GM18499 (cell line): ENCODE data around the gene STIM1.

Source experiments
- ATAC-seq: cut with Tn5 transposase; IDR thresholded peaks from one replicate; pipeline ENCODE4 v1.9.1; 2021; ENCODE audit warnings: moderate number of reproducible peaks; ENCODE audit not compliant: insufficient read depth, unreplicated experiment

The STIM1 gene

DNA sequence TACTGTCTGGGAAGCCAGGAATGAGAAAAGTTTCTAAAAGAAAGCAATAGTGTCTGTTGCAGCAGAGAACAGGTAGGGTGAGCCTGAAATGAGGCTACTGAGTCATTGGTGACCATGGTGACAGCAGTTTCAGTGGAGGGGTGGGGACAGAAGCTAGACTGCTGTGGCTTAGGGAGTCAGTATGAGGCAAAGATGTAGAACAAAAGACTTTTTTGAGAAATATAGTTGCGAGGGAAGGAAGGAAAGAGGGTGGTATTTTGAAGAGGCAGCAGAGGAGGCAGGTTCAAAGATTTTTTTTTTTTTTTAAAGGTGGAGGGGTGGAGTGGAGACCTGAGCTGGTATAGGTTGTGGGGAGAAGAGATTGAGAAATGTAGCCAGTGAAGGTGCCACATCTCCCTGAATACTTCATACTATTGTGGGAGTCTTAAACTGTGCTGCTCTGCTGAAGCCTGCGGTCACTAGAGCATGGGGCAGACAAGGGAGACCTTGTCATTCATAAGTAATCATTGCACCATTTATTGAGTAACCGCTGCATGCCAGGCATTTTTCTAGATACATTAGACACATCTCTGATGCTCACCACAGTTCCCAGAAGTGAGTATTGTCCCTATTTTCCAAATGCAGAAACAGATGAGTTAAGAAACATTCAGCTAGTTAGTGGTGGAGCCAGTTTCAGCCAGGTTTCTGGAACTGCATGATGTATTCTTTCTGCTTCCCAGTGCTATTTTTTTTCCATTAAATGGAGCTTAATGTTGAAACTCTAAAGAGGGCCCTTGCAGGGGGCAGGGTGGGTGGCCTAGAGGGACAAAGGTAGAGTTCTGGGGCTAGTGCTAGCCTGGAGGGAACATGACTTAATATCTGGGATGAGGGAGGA, 49.9 kb downstream of the STIM1 start:
- no peak for ATAC-seq

DNA sequence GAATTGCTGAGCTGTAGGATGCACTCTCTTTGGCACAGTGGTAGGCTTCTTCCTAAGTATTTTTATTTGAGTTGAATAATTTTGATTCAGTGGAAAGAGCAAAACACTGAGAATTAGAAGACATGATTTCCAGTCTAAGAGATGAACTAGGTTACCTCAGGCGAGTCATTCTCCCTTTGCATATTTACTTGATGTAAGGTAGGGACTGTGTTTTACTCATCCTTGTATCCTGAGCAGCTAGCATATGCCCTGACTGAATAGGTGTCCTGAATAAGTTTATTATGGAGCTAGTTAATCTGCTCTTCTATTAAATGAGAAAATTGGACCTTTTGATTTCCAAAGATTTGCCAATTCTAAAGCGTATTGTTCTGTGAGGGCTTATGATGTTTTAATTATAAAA, 50.7 kb downstream of the STIM1 start:
- no peak for ATAC-seq

DNA sequence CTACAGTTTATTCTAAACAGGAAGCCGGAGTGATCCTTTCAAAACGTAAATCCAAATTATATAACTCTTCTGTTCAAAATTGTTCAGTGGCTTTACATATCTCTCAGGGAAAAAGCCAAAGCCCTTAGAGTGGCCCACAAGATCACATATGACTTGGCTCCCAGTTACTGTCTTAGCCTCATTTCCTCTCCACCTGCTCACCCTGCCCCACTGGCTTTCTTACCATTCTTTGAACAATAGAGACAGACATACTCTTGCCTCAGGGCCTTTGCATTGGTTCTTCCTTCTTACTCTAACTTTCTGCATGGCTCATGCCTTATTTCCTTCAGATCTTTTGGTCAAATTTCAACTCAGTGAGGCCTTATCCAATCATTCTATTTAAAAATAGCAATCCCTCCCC, 52.1 kb downstream of the STIM1 start:
- ATAC-seq: no peak

DNA sequence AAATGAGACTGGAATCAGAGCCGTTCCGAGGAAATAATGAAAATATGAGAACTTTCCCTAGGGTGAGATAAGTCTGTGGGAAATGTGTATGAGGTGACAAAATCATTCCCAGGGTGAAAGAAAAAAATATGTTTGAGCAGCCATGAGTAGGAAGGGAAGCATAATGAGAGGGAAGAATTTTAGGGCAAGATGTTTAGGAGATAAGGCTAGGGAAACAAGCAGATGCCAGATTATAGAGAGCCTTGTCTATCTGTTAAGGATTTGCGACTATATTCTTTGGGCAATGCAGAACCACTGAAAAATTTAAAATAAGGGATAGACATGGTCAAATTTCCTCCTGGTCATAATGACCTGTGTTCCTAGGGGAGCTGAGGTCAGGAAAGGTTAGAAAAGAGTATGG, 54.4 kb downstream of the STIM1 start:
- ATAC-seq: no peak

DNA sequence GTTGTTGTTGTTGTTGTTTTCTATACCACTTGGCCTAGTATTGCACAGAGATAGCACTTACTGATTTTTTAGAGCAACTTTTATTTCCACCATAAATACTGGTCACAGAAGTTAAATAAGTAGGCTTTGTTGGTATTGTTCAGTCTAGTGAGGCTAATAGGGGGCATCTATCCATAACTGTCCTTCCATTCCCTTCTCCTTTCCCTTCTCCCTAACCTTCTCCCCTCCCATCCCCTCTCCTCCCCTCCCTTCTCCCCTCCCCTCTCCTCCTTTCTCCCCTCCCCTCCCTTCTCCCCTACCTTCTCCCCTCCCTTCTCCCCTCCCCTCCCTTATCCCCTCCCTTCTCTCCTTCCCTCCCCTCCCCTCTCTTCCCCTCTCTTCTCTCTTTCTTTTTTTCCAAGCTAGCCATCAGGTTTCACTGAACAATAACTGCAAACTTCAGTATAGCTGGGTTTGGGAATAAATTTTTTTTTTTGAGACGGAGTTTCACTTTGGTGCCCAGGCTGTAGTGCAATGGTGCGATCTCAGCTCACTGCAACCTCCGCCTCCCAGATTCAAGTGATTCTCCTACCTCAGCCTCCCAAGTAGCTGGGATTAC, 56.5 kb downstream of the STIM1 start:
- ATAC-seq: no peak

DNA sequence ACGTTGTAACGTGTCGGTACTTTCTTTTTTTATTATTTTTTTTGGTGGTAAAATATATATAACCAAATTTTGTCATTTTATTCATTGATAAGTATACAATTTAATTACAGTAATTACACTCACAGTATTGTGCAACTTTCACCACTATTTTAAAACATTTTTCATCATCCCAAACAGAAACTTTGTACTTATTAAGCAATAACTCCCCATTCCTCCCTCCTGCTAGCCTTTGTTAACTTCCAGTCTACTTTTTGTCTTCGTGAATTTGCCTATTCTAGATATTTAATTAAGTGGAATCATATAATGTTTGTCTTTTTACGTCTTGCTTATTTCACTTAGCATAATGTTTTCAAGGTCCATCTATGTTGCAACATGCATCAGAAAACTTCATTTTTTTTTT, 58.5 kb downstream of the STIM1 start:
- no peak for ATAC-seq

DNA sequence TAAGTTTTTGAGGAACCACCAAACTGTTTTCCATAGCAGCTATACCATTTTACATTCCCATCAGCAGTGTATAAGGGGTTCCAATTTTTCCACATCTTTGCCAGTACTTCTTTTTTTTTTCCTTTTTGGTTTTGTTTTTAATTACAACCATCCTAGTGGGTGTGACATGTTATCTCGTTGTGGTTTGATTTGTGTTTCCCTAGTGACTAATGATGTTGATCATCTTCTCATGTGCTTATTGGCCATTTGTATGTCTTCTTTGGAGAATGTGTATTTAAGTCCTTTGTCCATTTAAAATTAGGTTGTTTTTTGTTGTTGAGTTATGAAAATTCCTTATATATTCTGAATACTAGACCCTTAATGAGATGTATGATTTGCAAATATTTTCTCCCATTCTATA, 59.3 kb downstream of the STIM1 start:
- no peak for ATAC-seq

DNA sequence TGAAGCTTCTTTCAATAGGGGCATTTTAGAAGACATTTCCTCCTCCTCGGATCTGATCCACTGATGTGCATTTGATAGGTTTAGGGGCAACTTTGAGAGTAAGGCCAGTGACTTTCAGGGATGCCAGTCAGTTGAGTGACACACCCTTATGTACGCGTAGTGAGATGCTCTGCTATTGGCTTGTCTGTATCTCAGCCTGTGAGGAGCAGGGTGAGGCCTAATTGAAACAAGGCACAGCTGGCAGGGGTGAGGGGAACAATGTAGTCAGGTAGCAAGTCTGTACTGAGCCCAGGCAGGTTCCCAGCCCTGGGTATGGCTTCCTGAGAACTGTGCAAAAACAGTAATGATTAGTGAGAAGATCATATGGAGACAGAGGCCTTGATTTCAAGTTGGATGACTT, 61.5 kb downstream of the STIM1 start:
- no peak for ATAC-seq

DNA sequence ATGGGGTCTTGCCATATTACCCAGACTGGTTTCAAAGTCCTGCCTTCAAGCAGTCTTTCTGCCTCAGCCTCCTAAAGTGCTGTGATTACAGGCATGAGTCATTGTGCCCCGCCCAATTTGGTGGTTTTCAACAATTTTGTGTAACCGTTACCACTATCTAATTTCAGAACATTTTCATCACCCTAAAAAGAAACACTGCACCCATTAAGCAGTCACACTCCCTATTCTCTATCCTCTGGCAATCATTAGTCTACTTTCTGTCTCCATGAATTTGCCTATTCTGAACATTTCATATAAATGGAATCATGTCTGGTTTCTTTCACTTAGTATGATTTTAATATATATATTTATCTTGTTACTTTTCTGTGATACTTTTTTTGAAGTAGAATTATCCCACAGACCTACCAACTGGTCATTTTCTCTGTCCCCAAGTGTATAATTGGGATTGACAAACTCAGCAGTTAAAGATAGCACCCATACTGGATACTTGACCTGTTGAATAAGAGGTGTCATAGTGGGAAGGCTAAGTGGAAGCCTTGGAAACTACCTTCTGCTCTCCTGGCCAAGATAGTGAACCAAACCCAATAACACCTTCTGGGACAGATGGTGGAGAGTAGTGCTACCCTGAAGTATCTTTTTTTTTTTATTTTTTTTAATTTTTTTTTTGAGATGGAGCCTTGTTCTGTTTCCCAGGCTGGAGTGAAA, 64.8 kb downstream of the STIM1 start:
- peak; percentile 64 for ATAC-seq

DNA sequence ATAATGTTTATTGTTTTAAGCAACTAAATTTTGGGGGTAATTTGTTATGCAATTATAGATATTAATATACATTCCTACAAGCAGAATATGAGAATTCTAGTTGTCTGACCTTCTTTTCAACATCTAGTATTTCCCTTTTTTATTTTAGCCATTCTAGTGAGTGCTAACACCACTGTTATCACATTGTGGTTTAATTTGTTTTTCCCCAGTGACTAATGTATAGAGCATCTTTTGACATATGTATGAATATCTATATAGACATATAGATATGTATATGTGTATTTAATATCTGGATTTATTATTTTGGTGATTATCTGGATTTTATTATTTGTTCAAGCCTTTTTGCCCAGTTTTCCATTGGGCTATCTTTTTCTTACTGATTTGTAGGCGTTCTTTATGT, 66.6 kb downstream of the STIM1 start:
- ATAC-seq: no peak

DNA sequence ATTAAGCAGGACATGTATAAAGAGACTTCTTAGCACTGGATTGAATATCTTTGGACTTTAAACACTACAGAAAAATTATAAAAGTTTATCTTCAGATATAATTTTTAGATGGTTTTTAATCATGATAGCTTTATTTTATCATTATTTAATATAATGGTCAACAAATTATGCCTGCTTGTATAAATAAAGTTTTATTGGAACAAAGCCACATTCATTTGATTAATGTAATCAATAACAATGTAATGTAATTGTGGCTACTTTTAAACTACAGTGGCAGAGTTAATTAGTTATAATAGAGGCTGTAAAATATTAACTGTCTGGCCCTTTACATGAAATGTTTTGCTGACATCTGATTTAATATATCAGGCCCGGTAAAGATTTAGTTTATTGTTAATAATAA, 70.0 kb downstream of the STIM1 start:
- no peak for ATAC-seq

DNA sequence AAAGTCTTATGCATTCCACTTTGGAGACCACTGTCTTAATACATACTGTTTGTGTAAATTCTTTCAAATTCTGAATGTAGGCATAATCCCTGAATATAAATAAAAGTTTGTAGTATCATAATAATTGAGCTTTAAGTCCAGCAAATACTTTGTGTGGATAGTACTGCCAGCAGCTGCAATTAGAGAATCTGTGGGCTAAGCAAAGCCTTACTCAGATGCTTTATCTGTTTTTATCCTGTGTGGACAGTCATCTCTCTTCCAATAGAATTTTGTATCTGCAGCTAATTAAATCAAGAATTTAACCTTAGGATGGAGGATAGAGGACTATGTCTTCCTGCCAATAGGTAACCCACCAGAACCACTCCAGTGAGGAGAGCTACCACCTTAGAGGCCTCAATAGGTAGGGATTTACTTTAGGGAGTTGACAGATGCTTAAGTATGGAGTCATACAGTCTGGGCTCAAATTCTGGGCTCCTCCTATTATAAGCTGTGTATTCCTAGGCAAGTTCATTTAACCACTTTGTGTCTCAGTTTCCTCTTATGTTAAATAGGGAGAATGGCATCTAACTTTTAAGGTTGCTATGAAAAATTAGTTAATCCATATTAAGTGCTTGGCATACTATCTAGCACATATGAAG, 71.1 kb downstream of the STIM1 start:
- ATAC-seq: no peak

DNA sequence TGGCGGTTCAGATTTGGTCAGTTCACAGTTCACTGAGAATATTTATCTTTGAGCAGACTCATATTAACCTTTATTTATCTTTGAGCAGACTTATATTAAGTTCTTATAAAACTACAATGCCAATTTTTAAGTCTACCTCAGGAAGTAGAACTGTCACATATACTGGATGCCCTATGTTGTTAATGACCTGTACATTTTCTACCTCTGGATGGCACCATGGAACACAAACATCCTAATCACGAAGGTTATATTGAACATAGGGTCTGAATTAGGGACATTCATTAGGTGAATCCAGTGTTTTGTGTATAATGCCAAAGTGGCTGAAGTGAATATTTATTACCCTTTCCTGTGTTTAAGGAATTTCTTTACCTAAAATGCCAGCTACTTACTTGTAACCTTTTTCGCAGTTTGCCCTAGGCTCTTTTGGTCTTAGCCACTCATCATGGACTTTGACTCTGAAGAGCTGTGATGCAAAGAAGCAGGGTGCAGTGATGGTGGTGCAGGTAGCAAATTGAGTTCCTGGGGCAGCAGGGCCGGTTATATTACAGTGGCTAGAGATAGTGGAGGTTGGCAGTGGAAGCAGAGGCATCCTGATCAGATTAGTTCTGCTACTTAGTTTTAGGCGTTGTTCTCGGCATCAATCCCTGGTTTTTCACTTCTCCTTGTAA, 71.8 kb downstream of the STIM1 start:
- no peak for ATAC-seq

DNA sequence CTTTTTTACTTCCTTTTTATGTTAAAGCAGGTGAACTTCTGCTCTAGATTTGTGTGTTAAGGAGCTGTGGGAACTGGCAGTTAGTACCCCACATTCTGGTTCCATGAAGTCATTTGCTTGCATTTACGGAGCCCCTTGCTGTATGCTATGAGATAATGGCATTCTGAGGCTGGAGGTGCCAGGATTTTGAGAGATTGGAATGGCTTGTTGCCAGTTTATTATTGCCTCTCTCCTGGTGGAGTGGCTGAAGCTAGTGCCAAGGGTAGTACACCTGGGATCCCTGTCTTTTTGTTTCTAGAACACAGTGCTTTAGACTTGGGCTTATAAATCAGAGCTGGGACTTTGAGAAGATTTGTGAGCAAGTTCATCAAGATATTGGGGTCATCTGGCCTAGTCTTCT, 73.8 kb downstream of the STIM1 start:
- no peak for ATAC-seq

DNA sequence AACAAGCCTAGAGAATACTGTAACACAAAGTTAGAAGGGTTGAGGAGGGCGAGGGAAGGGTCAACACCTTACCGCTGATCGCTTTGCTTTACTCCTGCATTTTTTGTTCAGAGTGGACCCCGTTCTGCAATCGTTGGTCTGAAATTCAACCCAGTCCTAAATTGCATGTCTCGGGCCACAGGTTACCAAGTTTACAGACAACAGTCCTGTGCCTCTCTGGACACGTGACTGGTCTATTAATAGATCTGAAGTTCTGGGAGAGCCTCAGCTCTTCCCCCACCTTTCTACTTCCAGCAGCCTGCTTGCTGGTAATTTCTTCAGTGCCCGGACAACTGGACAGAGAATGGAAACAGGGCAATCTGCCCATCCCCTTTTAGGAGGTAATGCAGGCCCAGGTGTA, 74.2 kb downstream of the STIM1 start:
- ATAC-seq: no peak

DNA sequence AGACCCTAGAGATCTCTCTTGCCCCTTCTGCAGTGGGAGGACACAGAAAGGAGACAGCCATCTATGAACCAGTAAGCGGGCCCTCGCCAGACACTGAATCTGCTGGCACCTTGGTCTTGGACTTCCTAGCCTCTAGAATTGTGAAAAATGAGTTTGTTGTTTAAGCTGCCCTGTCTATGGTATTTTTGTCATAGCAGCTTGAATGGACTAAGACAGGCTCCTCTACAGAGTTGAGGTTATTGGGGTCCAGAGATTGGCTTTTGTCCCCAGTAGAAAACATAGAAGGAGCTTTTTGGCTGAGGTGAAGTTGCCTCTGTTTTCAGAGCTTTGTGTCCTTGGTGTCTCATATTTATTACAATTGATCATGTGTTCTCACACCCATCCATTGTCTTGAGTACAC, 77.2 kb downstream of the STIM1 start:
- ATAC-seq: no peak

DNA sequence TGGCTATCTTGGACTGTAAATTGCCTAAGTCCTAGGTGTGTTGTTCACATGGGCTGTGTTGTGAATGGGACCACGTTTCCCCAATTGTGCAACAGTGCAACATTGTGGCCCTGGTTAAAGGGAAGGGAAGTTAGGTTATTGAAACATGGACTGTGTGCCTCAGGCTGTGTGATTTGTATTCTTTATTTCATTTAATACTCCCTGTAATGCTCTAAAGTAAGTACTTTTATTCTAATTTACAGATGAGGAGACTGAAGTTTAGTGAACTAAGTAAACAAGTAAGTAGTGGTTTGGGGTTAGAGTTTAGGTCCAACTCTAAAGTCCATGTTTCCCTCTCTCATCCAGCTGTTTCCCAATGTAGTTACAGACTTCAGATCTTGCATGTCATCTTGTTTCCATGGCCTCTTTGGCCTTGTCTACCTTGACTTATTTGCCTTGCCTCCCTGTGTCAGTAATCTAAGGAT, 77.7 kb downstream of the STIM1 start:
- ATAC-seq: no peak

DNA sequence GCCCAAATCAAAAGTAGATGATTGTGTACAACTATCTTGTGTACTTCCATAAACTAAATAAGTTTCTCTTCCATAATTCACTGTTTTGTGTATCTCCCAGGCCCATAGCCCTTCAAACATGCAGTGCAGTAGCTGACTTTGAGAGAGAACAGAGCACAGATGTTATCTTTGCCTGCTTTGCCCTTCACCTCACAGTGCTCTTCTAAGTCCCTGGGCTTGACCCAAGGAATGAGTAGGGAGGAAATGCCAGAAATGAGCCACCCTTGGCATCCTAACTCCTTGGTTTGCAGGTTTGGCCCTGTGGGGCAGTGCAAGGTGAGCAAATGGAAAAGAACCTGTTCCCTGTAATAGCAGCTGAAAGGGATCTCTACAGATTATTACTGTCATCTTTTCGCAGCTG, 79.2 kb downstream of the STIM1 start:
- no peak for ATAC-seq

DNA sequence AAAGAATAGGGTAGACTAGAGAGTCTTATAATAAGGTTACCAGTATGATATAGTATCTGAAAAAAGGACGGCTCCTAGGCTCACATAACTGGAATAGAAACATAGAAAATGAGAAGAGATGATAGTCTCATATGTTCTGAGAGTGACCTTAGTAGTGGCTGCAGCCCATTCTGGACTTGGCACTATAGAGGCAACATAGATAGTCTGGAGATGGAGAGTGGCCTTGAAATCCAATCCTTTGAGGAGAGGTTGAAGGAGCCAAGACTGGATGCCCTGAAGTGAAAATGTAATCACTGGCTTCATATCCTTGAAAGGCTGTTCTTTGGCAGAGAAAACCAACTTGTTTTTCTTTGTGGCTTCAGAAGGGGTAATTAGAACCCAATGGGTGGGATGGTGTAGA, 81.1 kb downstream of the STIM1 start:
- no peak for ATAC-seq

DNA sequence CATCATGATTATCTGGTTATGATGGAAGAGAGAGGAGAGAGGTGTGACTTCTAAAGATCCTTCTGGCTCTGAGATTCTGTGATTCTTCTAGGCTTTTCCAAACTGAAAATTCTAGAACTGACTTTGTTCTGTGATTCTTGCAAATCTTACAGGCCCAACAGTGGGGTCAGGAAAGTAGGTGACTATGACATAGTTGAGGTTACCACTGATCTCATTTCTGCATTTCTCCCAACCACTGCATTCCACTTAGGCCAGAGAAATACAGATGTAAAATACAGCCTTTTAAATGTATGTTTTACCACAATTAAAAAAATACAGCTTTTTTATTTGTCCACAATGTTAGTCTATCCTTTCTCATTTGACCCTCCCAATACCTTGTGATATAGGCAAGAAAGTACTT, 83.7 kb downstream of the STIM1 start:
- no peak for ATAC-seq
